Medulla oblongata (tissue), 1 donor: Measurements from ENCODE around the gene HHAT.
A peak's percentile ranks its signal among the peaks of the same experiment; 100 is the strongest.

Experiments
- DNase-seq: peaks from one replicate; pipeline ENCODE4 v3.0.0-alpha.2; 2015; ENCODE audit errors: extremely low spot score

HHAT gene

GRCh38 chr1:210328746-210329503 is at the start of gene HHAT:
Gene HHAT (plus strand): TSS chr1:210328902. CDS start chr1:210348976, 20,074 bp downstream.
- DNase-seq, result peak; percentile 70

- no peak for DNase-seq
Measured at GRCh38 chr1:210280221-210280620, 48.5 kb upstream of the HHAT start.

- no peak for DNase-seq
Measured at GRCh38 chr1:210288116-210288515, 40.6 kb upstream of the HHAT start.

GRCh38 chr1:210289248-210289647 is 39.5 kb upstream of the HHAT start:
- DNase-seq, result no peak

- DNase-seq, result no peak
Measured at GRCh38 chr1:210291081-210291764, 37.5 kb upstream of the HHAT start.

GRCh38 chr1:210291786-210292230 is 36.9 kb upstream of the HHAT start:
- no peak for DNase-seq

GRCh38 chr1:210292231-210292871 is 36.4 kb upstream of the HHAT start:
- peak; percentile 22 for DNase-seq

- DNase-seq, result peak; percentile 4
Measured at GRCh38 chr1:210293171-210293607, 35.5 kb upstream of the HHAT start.

GRCh38 chr1:210294999-210295745 is 33.5 kb upstream of the HHAT start:
- no peak for DNase-seq

- DNase-seq, result no peak
Measured at GRCh38 chr1:210296682-210297081, 32.0 kb upstream of the HHAT start.

- DNase-seq, result no peak
Measured at GRCh38 chr1:210298296-210298695, 30.4 kb upstream of the HHAT start.

- DNase-seq, result no peak
Measured at GRCh38 chr1:210298936-210299335, 29.8 kb upstream of the HHAT start.

- DNase-seq, result no peak
Measured at GRCh38 chr1:210299501-210299900, 29.2 kb upstream of the HHAT start.

GRCh38 chr1:210300923-210301614 is 27.6 kb upstream of the HHAT start:
- no peak for DNase-seq

GRCh38 chr1:210301615-210302000 is 27.1 kb upstream of the HHAT start:
- peak; percentile 17 for DNase-seq

GRCh38 chr1:210302501-210302900 is 26.2 kb upstream of the HHAT start:
- DNase-seq, result peak; percentile 62

- no peak for DNase-seq
Measured at GRCh38 chr1:210303391-210303790, 25.3 kb upstream of the HHAT start.

GRCh38 chr1:210310562-210311153 is 18.0 kb upstream of the HHAT start:
- DNase-seq, result no peak

GRCh38 chr1:210311726-210312493 is 16.8 kb upstream of the HHAT start:
- no peak for DNase-seq

GRCh38 chr1:210313046-210313595 is 15.6 kb upstream of the HHAT start:
- no peak for DNase-seq
